ENCODE measurements around the gene SERTAD3. TPM values are rescaled to one million over a fixed set of nuclear protein-coding genes. Genes with fewer than 3 reads are reported as not detected.
"Not testable (repeated sequence)": the region's sequence is repeated elsewhere in the genome, so short reads cannot be mapped to it uniquely, and the experiment has no call there.

Gene SERTAD3, protein sequence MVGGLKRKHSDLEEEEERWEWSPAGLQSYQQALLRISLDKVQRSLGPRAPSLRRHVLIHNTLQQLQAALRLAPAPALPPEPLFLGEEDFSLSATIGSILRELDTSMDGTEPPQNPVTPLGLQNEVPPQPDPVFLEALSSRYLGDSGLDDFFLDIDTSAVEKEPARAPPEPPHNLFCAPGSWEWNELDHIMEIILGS
- total RNA-seq (10 to 100 TPM in 1 of 6 donors, 1 to 10 TPM in 5; 4.9 to 14.8 (median 7.6) TPM), polyA plus RNA-seq (10 to 100 TPM; 11.2 to 15.0 TPM)

DNA sequence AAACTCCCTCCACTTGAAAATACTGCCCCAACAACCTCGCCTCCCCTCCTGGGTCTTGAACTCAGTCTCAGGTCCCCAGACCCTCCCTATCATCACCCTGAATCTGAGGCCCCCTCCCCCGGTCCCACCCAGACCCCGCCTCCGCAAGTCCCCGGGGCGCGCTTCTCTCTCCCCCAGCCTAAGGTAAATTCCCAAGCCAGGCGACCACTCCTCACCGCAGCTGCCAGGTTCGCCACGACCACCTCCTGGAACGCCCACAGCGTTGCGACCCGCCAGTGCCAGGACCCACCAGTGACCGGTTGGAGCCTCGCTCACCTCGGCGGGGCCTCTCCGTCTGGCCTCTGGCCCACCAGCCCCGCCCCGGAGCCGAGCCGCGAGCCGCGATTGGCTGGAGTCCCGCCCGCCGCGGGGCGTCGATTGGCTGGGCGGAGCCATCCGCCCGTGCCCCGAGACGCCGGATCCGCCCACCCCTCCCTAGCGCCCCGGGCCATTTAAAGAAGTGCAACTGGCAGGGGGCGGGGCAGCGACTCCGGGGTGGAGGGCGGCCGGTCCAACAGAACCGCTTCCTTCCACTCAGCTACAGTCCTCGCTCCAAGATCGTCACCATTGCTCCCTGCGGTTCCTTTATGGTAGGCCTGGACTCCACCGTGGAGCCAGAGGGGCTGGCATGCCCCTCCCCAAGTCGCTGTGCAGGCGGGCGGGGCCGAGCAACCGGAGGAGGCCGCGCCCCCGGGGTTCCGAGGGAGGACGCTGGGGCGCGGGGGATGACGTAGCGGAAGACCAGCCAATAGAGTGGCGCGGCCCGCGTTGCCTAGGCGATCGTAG lies at the start of gene SERTAD3:
Gene SERTAD3 (minus strand): TSS at position 336 of the 825 bp plus-strand sequence. CDS start 2,255 bp downstream, outside the sequence.
- Histone ChIP-seq H3K4me1 (peaks cover 0 to 11% (median 0%) of the 10 kb centered on the region in 3 donors), H3K4me3 (peak within 1 kb of the TSS; percentile 48 to 78 (median 72)), H3K9me3 (no peaks in the 10 kb centered on the region), H3K27me3 (no peaks in the 10 kb centered on the region), H3K27ac (peak within 1 kb of the TSS; percentile 79 to 94 (median 90)), H3K36me3 (peaks cover 0 to 11% (median 5%) of the 10 kb centered on the region in 3 donors)
- TF ChIP-seq, protein P1, sequence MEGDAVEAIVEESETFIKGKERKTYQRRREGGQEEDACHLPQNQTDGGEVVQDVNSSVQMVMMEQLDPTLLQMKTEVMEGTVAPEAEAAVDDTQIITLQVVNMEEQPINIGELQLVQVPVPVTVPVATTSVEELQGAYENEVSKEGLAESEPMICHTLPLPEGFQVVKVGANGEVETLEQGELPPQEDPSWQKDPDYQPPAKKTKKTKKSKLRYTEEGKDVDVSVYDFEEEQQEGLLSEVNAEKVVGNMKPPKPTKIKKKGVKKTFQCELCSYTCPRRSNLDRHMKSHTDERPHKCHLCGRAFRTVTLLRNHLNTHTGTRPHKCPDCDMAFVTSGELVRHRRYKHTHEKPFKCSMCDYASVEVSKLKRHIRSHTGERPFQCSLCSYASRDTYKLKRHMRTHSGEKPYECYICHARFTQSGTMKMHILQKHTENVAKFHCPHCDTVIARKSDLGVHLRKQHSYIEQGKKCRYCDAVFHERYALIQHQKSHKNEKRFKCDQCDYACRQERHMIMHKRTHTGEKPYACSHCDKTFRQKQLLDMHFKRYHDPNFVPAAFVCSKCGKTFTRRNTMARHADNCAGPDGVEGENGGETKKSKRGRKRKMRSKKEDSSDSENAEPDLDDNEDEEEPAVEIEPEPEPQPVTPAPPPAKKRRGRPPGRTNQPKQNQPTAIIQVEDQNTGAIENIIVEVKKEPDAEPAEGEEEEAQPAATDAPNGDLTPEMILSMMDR (IDR thresholded peaks at IDR 0.05), result no peak
- WGBS, 2 donors, result 0% methylated on average over 68 to 72 of the region's 72 CpGs
- peak; percentile 96 to 99 (median 98) for DNase-seq
- FAIRE-seq, result no peak
- intact Hi-C loops (cut with DNase I), result no loop called here
- peak; percentile 81 to 91 (median 85) for ATAC-seq

DNA sequence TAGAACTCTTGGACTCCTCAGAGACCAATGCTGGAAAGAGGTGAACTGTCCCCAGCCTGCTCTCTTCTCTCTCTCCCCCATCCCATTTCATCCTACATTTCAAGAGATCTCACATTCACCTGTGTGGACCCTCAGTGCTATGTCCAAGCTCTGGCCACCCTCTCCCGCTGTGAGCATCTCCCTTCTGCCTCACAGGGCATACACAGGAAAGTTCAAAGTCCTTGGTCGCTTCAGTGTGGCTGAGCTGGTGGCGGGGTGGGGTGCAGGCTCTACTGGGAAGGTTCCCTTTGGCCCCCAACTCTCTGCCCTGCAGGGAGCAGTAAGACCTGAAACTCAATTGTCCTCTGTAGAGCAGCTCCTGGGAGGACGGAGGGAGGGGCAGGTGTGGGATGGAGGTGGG lies 49.6 kb upstream of the SERTAD3 start:
- Histone ChIP-seq H3K27ac (no peak overlapping the region), H3K4me1 (no peaks in the 10 kb centered on the region), H3K36me3 (no peaks in the 10 kb centered on the region), H3K27me3 (no peaks in the 10 kb centered on the region), H3K4me3 (no peak overlapping the region), H3K9me3 (no peaks in the 10 kb centered on the region)
- no peak for ATAC-seq
- TF ChIP-seq, protein P1 (IDR thresholded peaks at IDR 0.05), result no peak
- DNase-seq, result no peak
- FAIRE-seq, result no peak
- 44 to 46% methylated on average over 4 of the region's 4 CpGs for WGBS, 2 donors
- intact Hi-C loops (cut with DNase I), result no loop called here

DNA sequence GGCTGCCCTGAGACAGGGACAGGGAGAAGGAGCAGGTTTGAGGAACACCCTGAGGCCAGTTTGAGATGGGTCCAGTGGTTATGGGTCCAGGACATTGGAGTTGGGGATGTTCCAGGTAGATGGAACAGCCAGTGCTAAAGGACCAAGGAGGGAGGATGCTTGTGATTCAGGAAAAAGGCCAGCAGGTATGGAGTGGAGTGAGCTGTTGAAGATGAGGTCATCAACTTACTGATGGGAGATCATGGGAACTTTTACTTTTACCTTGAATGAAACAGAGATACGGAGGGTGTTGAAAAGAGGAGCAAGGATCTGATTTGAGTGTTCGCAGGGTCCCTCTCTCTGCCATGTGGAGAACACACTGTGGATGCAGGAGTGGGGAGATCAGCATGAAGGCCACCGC lies 48.1 kb upstream of the SERTAD3 start:
- H3K27ac ChIP-seq, result no peak overlapping the region
- H3K4me1 ChIP-seq, result no peaks in the 10 kb centered on the region
- no peak overlapping the region for H3K4me3 ChIP-seq
- TF ChIP-seq, protein P1 (IDR thresholded peaks at IDR 0.05), result no peak
- H3K36me3 ChIP-seq, result no peaks in the 10 kb centered on the region
- intact Hi-C loops (cut with DNase I), result no loop called here
- no peak for FAIRE-seq
- no peaks in the 10 kb centered on the region for H3K9me3 ChIP-seq
- ATAC-seq, result no peak
- WGBS, 2 donors, result 90 to 95% methylated on average over 3 of the region's 3 CpGs
- DNase-seq, result no peak
- H3K27me3 ChIP-seq, result no peaks in the 10 kb centered on the region

DNA sequence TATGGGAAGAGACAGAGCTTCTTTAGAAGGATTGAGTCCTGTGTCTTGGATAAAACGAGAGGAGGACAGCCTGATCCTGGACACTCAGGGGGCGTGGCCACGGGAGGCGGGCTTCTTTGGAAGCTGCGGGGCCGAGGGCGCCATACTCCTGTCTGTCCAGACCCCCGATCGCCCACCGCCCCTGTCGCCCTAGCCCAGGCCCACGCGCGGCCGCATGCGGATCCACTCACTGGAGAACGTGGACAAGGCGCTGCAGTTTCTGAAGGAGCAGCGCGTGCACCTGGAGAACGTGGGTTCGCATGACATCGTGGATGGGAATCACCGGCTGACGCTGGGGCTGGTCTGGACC lies 45.7 kb upstream of the SERTAD3 start:
- FAIRE-seq, result no peak
- intact Hi-C loops (cut with DNase I), result no loop called here
- Histone ChIP-seq H3K4me1 (no peaks in the 10 kb centered on the region), H3K27me3 (no peaks in the 10 kb centered on the region), H3K9me3 (no peaks in the 10 kb centered on the region), H3K27ac (no peak overlapping the region), H3K36me3 (no peaks in the 10 kb centered on the region), H3K4me3 (no peak overlapping the region)
- DNase-seq, result no peak
- TF ChIP-seq, protein P1 (IDR thresholded peaks at IDR 0.05), result no peak
- 52 to 66% methylated on average over 25 of the region's 25 CpGs for WGBS, 2 donors
- ATAC-seq, result no peak

DNA sequence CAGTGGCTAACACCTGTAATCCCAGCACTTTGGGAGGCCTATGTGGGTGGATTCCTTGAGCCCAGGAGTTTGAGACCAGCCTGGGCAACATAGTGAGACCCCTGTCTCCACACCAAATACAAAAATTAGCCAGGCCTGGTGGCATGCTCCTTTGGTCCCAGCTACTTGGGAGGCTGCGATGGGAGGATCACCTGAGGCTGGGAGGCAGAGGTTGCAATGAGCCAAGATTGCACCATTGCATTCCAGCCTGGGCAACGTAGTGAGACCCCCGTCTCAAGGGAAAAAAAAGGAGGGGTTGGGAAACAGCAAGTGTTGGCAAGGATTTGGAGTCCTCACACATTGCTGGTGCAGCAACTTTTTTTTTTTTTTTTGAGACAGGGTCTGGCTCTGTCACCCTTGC lies 41.9 kb upstream of the SERTAD3 start:
- WGBS, 2 donors, result 87 to 89% methylated on average over 3 of the region's 3 CpGs
- DNase-seq (no peak), ATAC-seq (no peak), FAIRE-seq (no peak)
- no peaks in the 10 kb centered on the region for H3K27me3 ChIP-seq
- intact Hi-C loops (cut with DNase I), result no loop called here
- no peak overlapping the region for H3K27ac ChIP-seq
- H3K9me3 ChIP-seq, result no peaks in the 10 kb centered on the region
- TF ChIP-seq, protein P1 (IDR thresholded peaks at IDR 0.05), result no peak
- no peak overlapping the region for H3K4me3 ChIP-seq
- H3K36me3 ChIP-seq, result no peaks in the 10 kb centered on the region
- no peaks in the 10 kb centered on the region for H3K4me1 ChIP-seq

DNA sequence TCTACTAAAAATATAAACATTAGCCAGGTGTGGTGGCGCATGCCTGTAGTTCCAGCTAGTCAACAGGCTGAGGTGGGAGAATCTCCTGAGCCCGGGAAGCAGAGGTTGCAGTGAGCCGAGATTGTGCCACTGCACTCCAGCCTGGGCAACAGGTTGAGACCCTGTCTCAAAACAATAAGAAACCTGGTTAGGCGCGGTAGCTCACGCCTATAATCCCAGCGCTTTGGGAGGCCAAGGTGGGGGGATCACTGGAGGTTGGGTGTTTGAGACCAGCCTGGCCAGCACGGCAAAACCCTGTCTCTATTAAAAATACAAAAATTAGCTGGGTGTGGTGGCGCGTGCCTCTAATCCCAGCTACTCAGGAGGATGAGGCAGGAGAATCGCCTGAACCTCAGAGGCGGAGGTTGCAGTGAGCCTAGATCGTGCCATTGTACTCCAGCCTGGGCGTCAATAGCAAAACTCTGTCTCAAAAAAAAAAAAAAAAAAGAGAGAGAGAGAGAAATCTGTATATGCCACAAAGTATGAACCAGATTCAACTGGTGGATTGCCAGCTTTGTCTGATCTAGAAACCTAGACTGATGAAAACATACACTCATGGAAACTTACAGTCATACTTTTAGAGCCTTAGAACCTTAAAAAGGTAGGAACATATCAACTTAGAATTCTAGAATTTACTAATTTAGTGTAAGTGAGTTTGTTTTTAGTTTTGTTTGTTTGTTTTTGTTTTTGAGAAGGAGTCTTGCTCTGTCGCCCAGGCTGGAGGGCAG lies 31.9 kb upstream of the SERTAD3 start:
- 79 to 87% methylated on average over 15 of the region's 15 CpGs for WGBS, 2 donors
- ATAC-seq, FAIRE-seq: not testable (repeated sequence)

More for the DNA sequence above, 31.9 kb upstream of the SERTAD3 start:
- H3K27ac ChIP-seq; H3K27me3 ChIP-seq; H3K9me3 ChIP-seq; intact Hi-C loops (cut with DNase I); H3K4me1 ChIP-seq; H3K4me3 ChIP-seq; H3K36me3 ChIP-seq: not testable (repeated sequence)
- peak in 1 of 6 donors; percentile 10 for DNase-seq

All from pancreas (tissue), 10 donors.